ENCODE measurements around the gene FGFBP1. TPM values are rescaled to one million over a fixed set of nuclear protein-coding genes. Genes with fewer than 3 reads are reported as not detected.

Gene FGFBP1
- polyA plus RNA-seq, 1 donor from 2014 or later, result not detected

DNA sequence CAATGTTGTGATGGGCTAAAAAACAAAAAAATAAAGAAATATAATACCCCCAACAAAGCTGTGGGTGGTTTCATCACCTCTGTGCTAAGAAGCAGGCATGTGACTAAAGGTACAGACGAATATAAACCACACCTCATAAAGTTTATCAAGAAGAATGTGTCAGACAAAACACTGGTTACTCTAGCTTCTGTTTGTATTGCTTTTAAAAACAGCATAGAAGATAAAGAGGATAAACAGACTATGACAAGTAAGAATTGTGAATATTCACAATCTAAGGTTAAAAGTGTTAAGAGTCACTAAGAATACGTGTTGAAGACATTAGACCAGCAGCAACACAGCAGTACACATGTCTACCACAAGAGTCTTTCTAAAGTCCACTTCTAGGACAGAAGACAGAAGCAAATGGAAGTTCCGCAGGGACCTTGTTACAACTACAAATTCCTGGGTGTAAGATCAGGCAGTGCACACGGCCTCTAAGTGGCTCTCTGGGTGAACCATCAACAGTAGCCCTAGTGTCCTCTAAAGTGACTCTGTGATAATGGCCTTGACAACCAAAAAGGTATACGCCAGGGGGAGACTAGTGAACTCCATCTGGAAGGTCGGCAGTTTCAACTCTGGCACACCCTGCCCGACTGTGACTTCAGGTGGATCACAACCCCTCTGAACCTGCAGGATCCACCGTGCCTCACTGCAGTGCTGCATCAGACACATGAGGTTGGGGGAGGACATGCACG is 32.7 kb upstream of the FGFBP1 start:
- Histone ChIP-seq H3K79me2 (replicated peaks; ENCODE audit: insufficient read depth, low read length) (no peaks in the 10 kb centered on the region), H3K9me2 (ENCODE audit: insufficient read depth, low read length) (no peaks in the 10 kb centered on the region), H3K4me2 (ENCODE audit: low read length) (no peak overlapping the region), H4K20me1 (ENCODE audit: insufficient read depth) (no peaks in the 10 kb centered on the region), H3K36me3 (ENCODE audit: insufficient read depth, low read length) (no peaks in the 10 kb centered on the region), H3K9ac (ENCODE audit: low read length) (no peak overlapping the region), H3K27me3 (ENCODE audit: insufficient read depth, low read depth, low read length) (no peaks in the 10 kb centered on the region), H2AFZ (ENCODE audit: low read depth, low read length) (no peak overlapping the region), H3K27ac (ENCODE audit: low read length) (no peak overlapping the region), H3K4me3 (ENCODE audit: low read length) (no peak overlapping the region), H3K9me3 (ENCODE audit: low read length) (no peaks in the 10 kb centered on the region), H3F3A (ENCODE audit: insufficient read depth, low read length, poor library complexity, severe bottlenecking) (no peaks in the 10 kb centered on the region)
- TF ChIP-seq TAF1 (IDR thresholded peaks at IDR 0.05; ENCODE audit: low read depth) (no peak), SMC3 (conservative IDR thresholded peaks at IDR 0.05; ENCODE audit: poor library complexity) (no peak)

DNA sequence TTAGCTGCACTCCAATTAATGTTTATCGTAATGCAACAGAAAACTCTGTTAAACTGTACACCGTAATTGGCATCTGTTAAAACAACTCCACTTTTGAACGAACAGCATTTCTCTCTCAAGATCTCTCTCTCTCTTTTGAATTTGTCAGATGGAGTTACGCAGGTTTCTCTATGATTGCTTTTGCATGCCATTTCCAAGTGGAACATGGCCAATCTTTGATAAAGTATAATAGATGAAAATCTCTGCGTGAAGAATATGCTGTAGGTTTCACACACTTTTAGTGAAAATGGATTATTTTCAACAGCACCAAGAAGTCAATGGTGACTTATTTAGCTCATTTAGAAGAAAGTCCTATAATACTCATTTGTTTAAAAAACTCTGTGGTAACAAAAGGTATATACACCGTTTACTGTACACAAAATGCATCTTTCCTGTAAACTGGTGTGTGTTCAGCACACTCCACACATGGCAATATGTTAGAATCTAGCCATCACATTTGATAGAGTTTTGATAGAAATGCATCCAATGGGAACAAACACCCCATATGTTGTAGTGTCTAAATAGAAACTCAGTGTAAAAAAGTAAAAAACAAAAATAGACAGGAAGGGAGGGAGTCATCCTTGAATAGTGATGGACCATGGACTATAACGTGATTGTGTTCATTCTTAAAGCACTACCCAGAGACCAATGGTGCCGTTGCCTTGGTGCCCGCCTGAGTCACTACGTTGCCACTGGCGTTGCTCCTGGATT is 30.2 kb upstream of the FGFBP1 start:
- TF ChIP-seq POLR2AphosphoS5 (IDR thresholded peaks at IDR 0.05) (no peak), SMC3 (conservative IDR thresholded peaks at IDR 0.05; ENCODE audit: poor library complexity) (no peak), TAF1 (IDR thresholded peaks at IDR 0.05; ENCODE audit: low read depth) (no peak), MXI1 (conservative IDR thresholded peaks at IDR 0.05; ENCODE audit: poor library complexity, severe bottlenecking) (no peak), EP300 (conservative IDR thresholded peaks at IDR 0.05; ENCODE audit: poor library complexity, severe bottlenecking) (no peak), EZH2 (IDR thresholded peaks at IDR 0.05; ENCODE audit: borderline replicate concordance, insufficient read depth, low read length, poor library complexity, severe bottlenecking) (no peak), RAD21 (conservative IDR thresholded peaks at IDR 0.05) (no peak)
- TF ChIP-seq, protein P1, sequence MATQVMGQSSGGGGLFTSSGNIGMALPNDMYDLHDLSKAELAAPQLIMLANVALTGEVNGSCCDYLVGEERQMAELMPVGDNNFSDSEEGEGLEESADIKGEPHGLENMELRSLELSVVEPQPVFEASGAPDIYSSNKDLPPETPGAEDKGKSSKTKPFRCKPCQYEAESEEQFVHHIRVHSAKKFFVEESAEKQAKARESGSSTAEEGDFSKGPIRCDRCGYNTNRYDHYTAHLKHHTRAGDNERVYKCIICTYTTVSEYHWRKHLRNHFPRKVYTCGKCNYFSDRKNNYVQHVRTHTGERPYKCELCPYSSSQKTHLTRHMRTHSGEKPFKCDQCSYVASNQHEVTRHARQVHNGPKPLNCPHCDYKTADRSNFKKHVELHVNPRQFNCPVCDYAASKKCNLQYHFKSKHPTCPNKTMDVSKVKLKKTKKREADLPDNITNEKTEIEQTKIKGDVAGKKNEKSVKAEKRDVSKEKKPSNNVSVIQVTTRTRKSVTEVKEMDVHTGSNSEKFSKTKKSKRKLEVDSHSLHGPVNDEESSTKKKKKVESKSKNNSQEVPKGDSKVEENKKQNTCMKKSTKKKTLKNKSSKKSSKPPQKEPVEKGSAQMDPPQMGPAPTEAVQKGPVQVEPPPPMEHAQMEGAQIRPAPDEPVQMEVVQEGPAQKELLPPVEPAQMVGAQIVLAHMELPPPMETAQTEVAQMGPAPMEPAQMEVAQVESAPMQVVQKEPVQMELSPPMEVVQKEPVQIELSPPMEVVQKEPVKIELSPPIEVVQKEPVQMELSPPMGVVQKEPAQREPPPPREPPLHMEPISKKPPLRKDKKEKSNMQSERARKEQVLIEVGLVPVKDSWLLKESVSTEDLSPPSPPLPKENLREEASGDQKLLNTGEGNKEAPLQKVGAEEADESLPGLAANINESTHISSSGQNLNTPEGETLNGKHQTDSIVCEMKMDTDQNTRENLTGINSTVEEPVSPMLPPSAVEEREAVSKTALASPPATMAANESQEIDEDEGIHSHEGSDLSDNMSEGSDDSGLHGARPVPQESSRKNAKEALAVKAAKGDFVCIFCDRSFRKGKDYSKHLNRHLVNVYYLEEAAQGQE (IDR thresholded peaks at IDR 0.05; ENCODE audit: borderline replicate concordance), result no peak
- TF ChIP-seq, protein P2, sequence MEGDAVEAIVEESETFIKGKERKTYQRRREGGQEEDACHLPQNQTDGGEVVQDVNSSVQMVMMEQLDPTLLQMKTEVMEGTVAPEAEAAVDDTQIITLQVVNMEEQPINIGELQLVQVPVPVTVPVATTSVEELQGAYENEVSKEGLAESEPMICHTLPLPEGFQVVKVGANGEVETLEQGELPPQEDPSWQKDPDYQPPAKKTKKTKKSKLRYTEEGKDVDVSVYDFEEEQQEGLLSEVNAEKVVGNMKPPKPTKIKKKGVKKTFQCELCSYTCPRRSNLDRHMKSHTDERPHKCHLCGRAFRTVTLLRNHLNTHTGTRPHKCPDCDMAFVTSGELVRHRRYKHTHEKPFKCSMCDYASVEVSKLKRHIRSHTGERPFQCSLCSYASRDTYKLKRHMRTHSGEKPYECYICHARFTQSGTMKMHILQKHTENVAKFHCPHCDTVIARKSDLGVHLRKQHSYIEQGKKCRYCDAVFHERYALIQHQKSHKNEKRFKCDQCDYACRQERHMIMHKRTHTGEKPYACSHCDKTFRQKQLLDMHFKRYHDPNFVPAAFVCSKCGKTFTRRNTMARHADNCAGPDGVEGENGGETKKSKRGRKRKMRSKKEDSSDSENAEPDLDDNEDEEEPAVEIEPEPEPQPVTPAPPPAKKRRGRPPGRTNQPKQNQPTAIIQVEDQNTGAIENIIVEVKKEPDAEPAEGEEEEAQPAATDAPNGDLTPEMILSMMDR (IDR thresholded peaks at IDR 0.05; ENCODE audit: poor library complexity, severe bottlenecking), result no peak
- no peak overlapping the region for H3K4me3 ChIP-seq (ENCODE audit: low read length)
- no peak overlapping the region for H3K27ac ChIP-seq (ENCODE audit: low read length)

More for the DNA sequence above, 30.2 kb upstream of the FGFBP1 start:
- H3K9me2 ChIP-seq (ENCODE audit: insufficient read depth, low read length), result no peaks in the 10 kb centered on the region
- no peak overlapping the region for H3K4me2 ChIP-seq (ENCODE audit: low read length)
- H3K36me3 ChIP-seq (ENCODE audit: insufficient read depth, low read length), result no peaks in the 10 kb centered on the region
- H3K9me3 ChIP-seq (ENCODE audit: low read length), result no peaks in the 10 kb centered on the region
- H4K20me1 ChIP-seq (ENCODE audit: insufficient read depth), result no peaks in the 10 kb centered on the region
- H2AFZ ChIP-seq (ENCODE audit: low read depth, low read length), result no peak overlapping the region
- H3K27me3 ChIP-seq (ENCODE audit: insufficient read depth, low read depth, low read length), result no peaks in the 10 kb centered on the region
- H3F3A ChIP-seq (ENCODE audit: insufficient read depth, low read length, poor library complexity, severe bottlenecking), result no peaks in the 10 kb centered on the region
- H3K79me2 ChIP-seq (replicated peaks; ENCODE audit: insufficient read depth, low read length), result no peaks in the 10 kb centered on the region
- no peak overlapping the region for H3K9ac ChIP-seq (ENCODE audit: low read length)

All from neural cell (in vitro differentiated cells).